ENCODE measurements around the gene LIN54. TPM values are rescaled to one million over a fixed set of nuclear protein-coding genes. Genes with fewer than 3 reads are reported as not detected.

The LIN54 gene
- total and polyA plus RNA-seq, 9 of the 15 experiments (the other 6 are each of a cell fraction or from before 2014, with no cell fraction given) = 2.2 to 22.5 (median 15.8) TPM

DNA sequence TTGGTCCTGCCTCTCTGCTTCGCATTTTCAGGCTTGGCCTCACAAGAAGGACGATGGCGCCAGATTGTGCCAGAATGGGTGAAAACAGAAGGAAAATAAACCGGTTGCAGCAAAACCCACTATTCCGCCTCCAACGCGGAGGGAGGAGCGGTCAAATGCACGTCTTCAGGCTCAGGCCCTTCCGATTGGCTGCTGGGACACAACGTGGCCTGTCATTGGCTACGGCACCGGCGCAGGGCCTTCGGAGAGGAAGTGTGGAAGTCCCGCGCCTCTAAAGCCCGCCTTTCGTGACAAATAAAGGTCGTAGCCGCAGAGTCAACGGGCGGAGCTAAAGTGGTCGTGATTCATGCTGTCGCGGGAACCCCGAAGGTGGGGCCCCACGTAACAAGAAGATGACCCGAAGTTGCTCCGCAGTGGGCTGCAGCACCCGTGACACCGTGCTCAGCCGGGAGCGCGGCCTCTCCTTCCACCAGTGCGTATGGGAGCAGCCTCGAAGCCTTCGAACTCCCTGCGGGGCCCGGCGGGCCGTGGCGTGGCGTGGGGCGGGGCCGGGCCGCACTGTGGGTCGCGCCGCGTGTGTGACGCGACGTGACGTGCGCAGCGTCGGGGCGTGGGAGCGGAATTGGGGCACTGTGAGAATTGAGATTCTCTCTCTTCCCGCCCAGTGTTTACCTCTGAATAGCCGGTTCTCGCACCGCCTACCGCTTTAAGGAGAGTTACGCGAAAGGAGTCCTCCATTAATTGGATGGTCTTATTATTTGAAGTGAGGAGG, 110.0 kb downstream of the LIN54 start, which contains the start of gene THAP9 (continued):
- no peak for TF ChIP-seq SIRT6 (IDR thresholded peaks at IDR 0.05; ENCODE audit: low read depth, low read length)
- TF ChIP-seq ZKSCAN3 (CRISPR knock-in tag; IDR thresholded peaks at IDR 0.05) = no peak
- TF ChIP-seq MAFK (IDR thresholded peaks at IDR 0.05; ENCODE audit: low read length) = no peak
- TF ChIP-seq ZKSCAN8 (CRISPR knock-in tag; IDR thresholded peaks at IDR 0.05) = no peak
- TF ChIP-seq ZEB2 (IDR thresholded peaks at IDR 0.05) = peak; percentile 34
- TF ChIP-seq THRAP3 (IDR thresholded peaks at IDR 0.05; ENCODE audit: borderline replicate concordance) = no peak
- TF ChIP-seq ZNF695 (CRISPR knock-in tag; IDR thresholded peaks at IDR 0.05) = no peak
- TF ChIP-seq ZNF133 (CRISPR knock-in tag; IDR thresholded peaks at IDR 0.05) = no peak
- no peak for TF ChIP-seq RAD21 (CRISPR knock-in tag; conservative IDR thresholded peaks at IDR 0.05 in 1 of 2, IDR thresholded peaks at IDR 0.05 in 1 of 2)
- TF ChIP-seq PTBP1 (IDR thresholded peaks at IDR 0.05; ENCODE audit: low read depth, low read length) = no peak
- no peak for TF ChIP-seq RBM34 (IDR thresholded peaks at IDR 0.05; ENCODE audit: borderline replicate concordance, insufficient read depth, low read length)
- peak; percentile 33; the same call in 1 of the 2 replicates for TF ChIP-seq ZBED1 (IDR thresholded peaks at IDR 0.05)
- no peak for TF ChIP-seq CBFA2T3 (IDR thresholded peaks at IDR 0.05)
- TF ChIP-seq SMAD3 (CRISPR knock-in tag; conservative IDR thresholded peaks at IDR 0.05) = no peak
- TF ChIP-seq MXI1 (IDR thresholded peaks at IDR 0.05; ENCODE audit: low read depth, low read length) = no peak
- TF ChIP-seq EHMT2 (IDR thresholded peaks at IDR 0.05) = peak; percentile 3; the same call in 1 of the 2 replicates
- TF ChIP-seq, protein P1, sequence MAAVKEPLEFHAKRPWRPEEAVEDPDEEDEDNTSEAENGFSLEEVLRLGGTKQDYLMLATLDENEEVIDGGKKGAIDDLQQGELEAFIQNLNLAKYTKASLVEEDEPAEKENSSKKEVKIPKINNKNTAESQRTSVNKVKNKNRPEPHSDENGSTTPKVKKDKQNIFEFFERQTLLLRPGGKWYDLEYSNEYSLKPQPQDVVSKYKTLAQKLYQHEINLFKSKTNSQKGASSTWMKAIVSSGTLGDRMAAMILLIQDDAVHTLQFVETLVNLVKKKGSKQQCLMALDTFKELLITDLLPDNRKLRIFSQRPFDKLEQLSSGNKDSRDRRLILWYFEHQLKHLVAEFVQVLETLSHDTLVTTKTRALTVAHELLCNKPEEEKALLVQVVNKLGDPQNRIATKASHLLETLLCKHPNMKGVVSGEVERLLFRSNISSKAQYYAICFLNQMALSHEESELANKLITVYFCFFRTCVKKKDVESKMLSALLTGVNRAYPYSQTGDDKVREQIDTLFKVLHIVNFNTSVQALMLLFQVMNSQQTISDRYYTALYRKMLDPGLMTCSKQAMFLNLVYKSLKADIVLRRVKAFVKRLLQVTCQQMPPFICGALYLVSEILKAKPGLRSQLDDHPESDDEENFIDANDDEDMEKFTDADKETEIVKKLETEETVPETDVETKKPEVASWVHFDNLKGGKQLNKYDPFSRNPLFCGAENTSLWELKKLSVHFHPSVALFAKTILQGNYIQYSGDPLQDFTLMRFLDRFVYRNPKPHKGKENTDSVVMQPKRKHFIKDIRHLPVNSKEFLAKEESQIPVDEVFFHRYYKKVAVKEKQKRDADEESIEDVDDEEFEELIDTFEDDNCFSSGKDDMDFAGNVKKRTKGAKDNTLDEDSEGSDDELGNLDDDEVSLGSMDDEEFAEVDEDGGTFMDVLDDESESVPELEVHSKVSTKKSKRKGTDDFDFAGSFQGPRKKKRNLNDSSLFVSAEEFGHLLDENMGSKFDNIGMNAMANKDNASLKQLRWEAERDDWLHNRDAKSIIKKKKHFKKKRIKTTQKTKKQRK (IDR thresholded peaks at IDR 0.05; ENCODE audit: borderline replicate concordance, low read depth, low read length) = no peak
- peak; percentile 79 for TF ChIP-seq CCNT2 (IDR thresholded peaks at IDR 0.05; ENCODE audit: borderline replicate concordance, extremely low read depth, insufficient read length, low read depth, low read length)
- no peak for TF ChIP-seq SNRNP70 (optimal IDR thresholded peaks at IDR 0.05; ENCODE audit: low read depth, low read length)
- no peak for TF ChIP-seq OTX1 (CRISPR knock-in tag; IDR thresholded peaks at IDR 0.05)
- no peak for TF ChIP-seq NFE2 (IDR thresholded peaks at IDR 0.05; ENCODE audit: low read depth)
- TF ChIP-seq MCM3 (IDR thresholded peaks at IDR 0.05) = no peak
- no peak for TF ChIP-seq RHOXF2B (CRISPR knock-in tag; conservative IDR thresholded peaks at IDR 0.05)
